Urothelium cell line (cell line): ENCODE measurements around the gene DUSP9.
"Not testable (repeated sequence)": the region's sequence is repeated elsewhere in the genome, so short reads cannot be mapped to it uniquely, and the experiment has no call there.

Experiments
- DNase-seq: peaks from one replicate; pipeline ENCODE4 v3.0.0; 2011; ENCODE audit warnings: low spot score, mixed read lengths
- FAIRE-seq: peaks from 2 replicates; lab custom pipeline; 2011; peaks lifted over from hg19 to GRCh38; lab: Jason Lieb, UNC

DUSP9 gene, protein sequence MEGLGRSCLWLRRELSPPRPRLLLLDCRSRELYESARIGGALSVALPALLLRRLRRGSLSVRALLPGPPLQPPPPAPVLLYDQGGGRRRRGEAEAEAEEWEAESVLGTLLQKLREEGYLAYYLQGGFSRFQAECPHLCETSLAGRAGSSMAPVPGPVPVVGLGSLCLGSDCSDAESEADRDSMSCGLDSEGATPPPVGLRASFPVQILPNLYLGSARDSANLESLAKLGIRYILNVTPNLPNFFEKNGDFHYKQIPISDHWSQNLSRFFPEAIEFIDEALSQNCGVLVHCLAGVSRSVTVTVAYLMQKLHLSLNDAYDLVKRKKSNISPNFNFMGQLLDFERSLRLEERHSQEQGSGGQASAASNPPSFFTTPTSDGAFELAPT

GRCh38 chrX:153646620-153647373, at the start of gene DUSP9:
DUSP9 (plus strand) TSS chrX:153647203; CDS start chrX:153647954, 751 bp downstream.
- DNase-seq (peak; percentile 75), FAIRE-seq (no peak)

DNA sequence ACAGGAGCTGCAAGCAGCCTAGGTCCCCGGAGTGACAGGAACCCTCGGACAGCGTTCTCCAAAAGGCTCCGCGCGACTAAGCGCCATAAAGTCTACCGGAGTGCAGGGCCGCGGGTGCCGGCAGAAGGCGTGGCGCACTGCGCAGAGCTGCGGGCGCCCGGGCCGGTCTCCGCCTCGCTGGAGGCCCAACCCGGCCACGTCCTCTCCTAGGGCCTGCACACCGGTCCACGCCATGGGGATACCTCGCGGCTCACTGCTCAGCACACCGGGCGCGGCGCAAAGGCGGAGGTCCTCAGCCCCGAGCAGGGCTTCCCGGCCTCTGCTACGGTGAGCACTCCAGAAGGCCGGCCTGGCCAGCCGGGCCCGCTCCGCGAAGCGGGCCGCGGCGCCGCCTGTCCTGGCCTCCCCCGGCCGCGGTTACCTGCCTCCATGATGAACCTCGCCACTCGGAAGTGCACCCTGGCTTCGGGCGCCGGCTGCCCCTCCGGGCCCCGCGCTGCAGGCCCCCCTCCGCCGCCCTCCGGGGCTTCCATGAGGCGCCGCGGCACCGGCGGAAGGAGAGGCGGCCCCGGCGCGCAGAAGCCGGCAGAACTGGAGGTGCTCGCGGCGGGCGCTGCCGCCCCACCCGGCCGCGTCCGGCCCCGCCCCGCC, 48.3 kb upstream of the DUSP9 start, which contains the start of gene CCNQ:
CCNQ (minus strand) TSS at position 599 of the 651 bp plus-strand sequence; CDS start at position 533, 66 bp downstream.
- peak; percentile 35 for DNase-seq
- FAIRE-seq, result no peak

- FAIRE-seq, result no peak
- DNase-seq, result peak; percentile 97
Observed at GRCh38 chrX:153599192-153600031, 47.6 kb upstream of the DUSP9 start.

DNA sequence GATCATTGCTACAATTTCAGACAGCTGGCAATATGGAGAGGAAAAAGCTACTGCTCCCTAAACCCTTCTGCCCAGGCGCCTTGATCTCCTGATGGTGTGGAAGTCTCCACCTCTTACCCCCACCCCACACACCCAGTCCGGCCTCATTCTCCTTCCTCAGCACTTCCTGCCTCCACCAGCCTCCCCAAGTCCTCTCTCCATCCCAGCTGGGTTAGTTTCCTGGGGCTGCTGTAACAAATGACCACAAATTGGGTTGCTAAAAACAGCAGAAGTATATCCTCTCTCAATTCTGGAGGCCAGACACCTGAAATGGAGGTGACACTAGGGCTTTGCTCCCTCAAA, 47.0 kb upstream of the DUSP9 start:
- FAIRE-seq (no peak), DNase-seq (peak; percentile 15)

GRCh38 chrX:153600921-153601320, 46.1 kb upstream of the DUSP9 start:
- no peak for FAIRE-seq
- DNase-seq, result no peak

GRCh38 chrX:153601511-153602110, 45.4 kb upstream of the DUSP9 start:
- DNase-seq (no peak), FAIRE-seq (no peak)

DNA sequence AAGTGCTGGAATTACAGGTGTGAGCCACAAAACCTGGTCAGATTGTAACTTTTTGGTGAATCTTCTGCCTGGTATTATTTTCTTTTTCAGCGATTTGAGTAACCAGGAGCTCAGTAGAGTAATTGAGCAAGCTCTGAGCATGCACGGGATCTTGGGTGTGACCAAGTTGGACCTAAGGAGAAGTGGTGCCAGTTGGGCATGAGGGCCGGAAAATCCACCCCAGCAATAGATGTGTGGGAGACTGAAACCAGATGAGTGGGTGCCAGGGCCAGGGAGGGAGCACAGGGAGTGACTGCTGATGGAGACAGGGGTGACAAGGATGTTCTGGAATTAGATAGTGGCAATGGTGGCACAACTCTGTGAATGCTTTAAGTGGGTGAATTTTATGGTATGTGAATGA, 44.4 kb upstream of the DUSP9 start:
- no peak for FAIRE-seq
- no peak for DNase-seq

GRCh38 chrX:153603131-153603656, 43.8 kb upstream of the DUSP9 start:
- DNase-seq (no peak), FAIRE-seq (no peak)

DNA sequence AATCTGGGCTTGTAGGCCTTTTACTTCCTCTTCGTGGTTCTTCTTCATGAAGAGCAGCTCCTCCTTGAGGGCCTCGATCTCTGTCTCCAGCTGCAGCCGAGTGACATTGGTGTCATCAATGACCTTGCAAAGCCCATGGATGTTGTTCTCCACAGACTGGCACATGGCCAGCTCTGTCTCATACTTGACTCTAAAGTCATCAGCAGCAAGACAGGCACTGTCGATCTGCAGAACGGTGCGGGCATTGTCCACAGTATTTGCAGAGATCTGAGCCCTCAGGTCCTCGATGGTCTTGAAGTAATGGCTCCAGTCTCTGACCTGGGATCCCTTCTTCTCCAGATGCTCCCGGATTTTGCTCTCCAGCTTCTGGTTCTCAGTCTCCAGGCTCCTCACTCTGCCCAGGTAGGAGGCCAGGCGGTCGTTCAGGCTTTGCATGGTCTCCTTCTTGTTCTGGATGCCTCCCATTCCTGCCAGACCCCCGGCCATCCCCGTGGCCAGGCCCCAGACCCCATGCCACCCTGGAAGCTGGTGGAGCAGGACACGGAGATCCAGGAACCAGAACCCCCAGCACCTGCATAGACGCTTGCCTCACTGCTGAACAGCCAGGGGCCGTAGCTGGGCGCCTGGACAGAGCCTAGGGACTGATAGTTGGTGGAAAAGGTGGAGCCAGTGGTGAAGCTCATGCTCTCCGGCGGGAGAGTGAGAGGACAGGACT, 42.2 kb upstream of the DUSP9 start:
- FAIRE-seq, DNase-seq: not testable (repeated sequence)

GRCh38 chrX:153606503-153606902, 40.5 kb upstream of the DUSP9 start:
- no peak for FAIRE-seq
- no peak for DNase-seq

- no peak for FAIRE-seq
- no peak for DNase-seq
Observed at GRCh38 chrX:153608376-153608775, 38.6 kb upstream of the DUSP9 start.

GRCh38 chrX:153608806-153609205, 38.2 kb upstream of the DUSP9 start:
- FAIRE-seq, result no peak
- no peak for DNase-seq

- peak; percentile 9 for FAIRE-seq
- peak; percentile 84 for DNase-seq
Observed at GRCh38 chrX:153609917-153610835, 36.8 kb upstream of the DUSP9 start.

DNA sequence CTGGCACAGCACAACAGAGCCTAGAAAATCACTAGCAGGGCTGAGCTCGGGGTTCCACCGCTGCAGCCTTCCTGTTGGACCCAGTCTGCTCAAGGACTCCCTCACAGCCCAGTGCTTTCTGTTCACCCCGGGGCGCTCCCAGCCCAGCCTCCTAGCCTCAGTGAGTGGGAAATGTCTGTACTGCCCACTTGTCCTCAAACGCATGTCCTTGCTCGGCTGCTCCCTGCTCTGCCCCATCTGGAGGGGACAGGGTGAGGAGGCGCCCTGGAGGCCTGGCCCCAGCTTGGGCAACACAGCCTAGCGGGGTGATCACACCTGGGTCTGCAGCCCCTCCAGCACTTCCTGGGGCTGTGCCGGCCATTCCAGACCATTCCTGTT, 36.2 kb upstream of the DUSP9 start:
- DNase-seq, result no peak
- no peak for FAIRE-seq

DNA sequence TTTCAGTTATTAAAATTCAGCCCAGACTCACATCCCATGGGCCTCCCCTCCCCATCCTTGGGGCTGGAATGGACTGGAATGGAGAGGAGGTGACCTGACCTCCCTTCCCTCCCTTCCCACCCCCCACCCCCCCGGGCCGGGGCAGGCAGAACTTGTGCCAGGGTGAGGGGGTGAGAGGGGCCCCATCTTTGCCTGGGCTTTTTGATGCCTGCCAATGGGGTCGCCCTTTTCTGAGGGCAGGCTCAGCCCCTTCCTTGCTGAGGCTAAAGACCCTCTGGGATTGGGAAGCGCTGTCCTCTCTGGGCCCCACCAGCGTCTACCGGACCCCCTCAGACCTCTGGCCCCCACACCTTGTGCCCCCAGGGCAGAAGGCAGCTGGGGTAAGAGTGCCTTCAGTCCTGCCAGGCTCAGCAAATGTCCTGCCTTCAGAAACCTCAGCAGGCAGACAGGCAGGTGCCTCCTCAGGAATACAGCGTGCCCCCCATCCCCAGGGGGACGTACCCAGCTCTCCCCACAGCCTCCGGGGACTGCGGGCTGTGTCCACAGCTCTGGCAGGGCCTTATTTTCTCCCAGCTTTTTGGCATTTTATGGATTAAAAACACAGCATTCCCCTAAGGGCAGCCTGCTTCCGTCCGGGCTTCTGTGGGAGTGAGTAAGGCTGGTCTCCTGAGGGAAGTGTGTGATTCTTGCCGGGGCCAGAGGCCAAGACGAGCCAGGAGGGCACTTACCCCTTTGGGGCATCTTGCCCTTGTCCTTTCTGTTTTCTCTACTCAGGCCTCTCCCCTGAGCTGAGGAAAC, 35.5 kb upstream of the DUSP9 start:
- DNase-seq, result no peak

DNA sequence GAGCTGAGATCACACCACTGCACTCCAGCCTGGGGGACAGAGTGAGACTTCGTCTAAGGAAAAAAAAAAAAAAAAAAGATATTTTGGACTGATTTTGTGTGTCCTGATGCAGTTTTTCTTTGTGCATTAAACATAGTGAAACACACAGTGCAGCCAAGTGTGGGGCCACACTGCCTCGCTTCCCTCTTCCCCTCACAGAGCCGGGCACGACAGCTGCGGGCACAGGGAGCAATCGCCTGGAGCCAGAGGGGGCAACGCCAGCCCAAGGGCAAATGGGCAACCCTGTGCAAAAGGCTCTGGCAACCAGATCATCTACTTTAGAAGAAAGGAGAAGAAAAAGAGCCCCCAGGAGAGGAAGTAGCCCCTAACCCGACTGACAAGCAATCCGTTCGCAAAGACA, 34.6 kb upstream of the DUSP9 start:
- DNase-seq, result no peak
- no peak for FAIRE-seq

More for the DNA sequence above, 35.5 kb upstream of the DUSP9 start:
- FAIRE-seq, result no peak

- FAIRE-seq (no peak), DNase-seq (no peak)
Observed at GRCh38 chrX:153614818-153615217, 32.2 kb upstream of the DUSP9 start.

DNA sequence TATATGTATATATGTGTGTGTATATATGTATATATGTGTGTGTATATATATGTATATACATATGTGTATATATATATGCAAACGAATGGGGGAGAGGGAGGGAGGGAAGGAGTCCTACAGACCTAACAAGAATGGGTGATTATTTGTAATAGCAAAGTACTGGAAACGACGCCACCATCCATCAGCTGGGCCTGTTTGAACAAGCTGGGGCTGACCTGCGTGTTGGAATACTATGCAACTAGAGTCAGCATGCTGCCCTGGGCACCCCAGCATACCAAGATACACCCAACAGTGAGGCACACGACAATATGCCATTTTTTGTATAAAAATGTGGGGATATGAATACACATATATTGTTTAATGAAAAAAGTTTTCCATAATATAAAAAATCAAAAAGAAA, 26.4 kb upstream of the DUSP9 start:
- no peak for FAIRE-seq
- no peak for DNase-seq
